ENCODE data around the gene LYL1. TPM values are rescaled to one million over a fixed set of nuclear protein-coding genes. Genes with fewer than 3 reads are reported as not detected.

LYL1 gene
- total RNA-seq, 1 experiment from 2014 or later = 0.59 TPM

DNA sequence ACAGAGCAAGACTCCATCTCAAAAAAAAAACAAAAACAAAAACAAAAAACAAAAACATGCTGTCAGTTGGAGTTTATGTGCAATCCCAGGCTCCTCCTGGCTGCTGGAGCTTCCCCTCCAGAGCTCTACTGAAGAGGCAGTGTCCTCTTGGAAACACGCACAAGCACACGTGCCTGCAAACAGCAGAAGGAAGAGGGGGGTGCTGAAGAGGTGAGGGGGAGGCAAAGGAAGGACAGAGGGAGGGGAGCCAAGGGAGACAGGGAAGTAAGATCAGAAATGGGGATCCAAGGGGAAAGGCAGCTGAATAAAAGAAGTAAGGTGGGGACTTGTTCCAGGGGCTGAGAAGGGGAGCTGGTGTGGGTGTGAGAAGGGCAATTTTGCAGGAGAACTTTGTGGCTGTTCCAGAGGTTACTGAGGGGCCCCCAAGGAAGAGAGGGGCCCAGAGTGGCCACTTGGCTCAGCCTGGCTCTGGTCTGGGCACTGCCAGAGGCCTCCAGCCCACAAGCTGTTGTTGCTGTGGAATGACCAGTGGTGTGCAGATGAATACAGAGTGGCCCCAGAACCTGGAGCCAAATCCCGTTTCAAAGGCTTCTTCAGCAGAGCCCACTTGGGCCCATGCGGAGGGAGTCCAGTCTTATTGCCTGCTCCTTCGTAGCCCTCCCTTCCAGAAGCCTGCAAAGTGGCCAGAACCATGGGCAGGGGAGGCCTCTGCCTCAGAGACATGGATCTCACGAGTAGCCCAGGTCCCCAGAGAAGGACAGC lies 34.4 kb downstream of the LYL1 start:
- Histone ChIP-seq H3K36me3 (ENCODE audit: control insufficient read depth, insufficient read depth, low read length) (no peaks in the 10 kb centered on the region), H3K4me1 (peaks cover 16% of the 10 kb centered on the region), H3K9me3 (no peaks in the 10 kb centered on the region), H3K27me3 (replicated peaks; ENCODE audit: control insufficient read depth, insufficient read depth, low read length) (no peaks in the 10 kb centered on the region), H3K4me3 (ENCODE audit: low read depth, low read length) (no peak overlapping the region)
- no peak for TF ChIP-seq CTCF (IDR thresholded peaks at IDR 0.05; ENCODE audit: insufficient read depth in 1 of 2, low read depth in 1 of 2, low read length in 1 of 2, severe bottlenecking in 1 of 2, unreplicated experiment in 1 of 2)
- no peaks in the 10 kb centered on the region for H3K9me3 Mint-ChIP-seq (ENCODE audit: unreplicated experiment)
- peaks cover 6% of the 10 kb centered on the region for H3K27me3 Mint-ChIP-seq (ENCODE audit: insufficient read depth, unreplicated experiment)
- H3K4me1 Mint-ChIP-seq (ENCODE audit: low read depth, unreplicated experiment) = peaks cover 8% of the 10 kb centered on the region
- H3K27ac Mint-ChIP-seq (ENCODE audit: unreplicated experiment) = no peak overlapping the region
- no peaks in the 10 kb centered on the region for H3K36me3 Mint-ChIP-seq (ENCODE audit: insufficient read depth, unreplicated experiment)
- ChIA-PET POLR2A (interaction anchor here (0.5 to 0.6 kb wide), 2 partner anchors 105 to 210 kb away, joined by 3 to 4 read pairs; no protein-coding TSS in a partner anchor), CTCF (interaction anchor here (1.1 to 2.1 kb wide), 5 partner anchors 26 to 103 kb away, joined by 3 to 6 read pairs (median 3); no protein-coding TSS in a partner anchor)
- no peak overlapping the region for H3K4me3 Mint-ChIP-seq (ENCODE audit: unreplicated experiment)
- DNase-seq = no peak
- intact Hi-C loops (cut with micrococcal nuclease; ENCODE audit: unreplicated experiment) = no loop called here
- BruUV-seq (replicated peaks) = no TSS peak

DNA sequence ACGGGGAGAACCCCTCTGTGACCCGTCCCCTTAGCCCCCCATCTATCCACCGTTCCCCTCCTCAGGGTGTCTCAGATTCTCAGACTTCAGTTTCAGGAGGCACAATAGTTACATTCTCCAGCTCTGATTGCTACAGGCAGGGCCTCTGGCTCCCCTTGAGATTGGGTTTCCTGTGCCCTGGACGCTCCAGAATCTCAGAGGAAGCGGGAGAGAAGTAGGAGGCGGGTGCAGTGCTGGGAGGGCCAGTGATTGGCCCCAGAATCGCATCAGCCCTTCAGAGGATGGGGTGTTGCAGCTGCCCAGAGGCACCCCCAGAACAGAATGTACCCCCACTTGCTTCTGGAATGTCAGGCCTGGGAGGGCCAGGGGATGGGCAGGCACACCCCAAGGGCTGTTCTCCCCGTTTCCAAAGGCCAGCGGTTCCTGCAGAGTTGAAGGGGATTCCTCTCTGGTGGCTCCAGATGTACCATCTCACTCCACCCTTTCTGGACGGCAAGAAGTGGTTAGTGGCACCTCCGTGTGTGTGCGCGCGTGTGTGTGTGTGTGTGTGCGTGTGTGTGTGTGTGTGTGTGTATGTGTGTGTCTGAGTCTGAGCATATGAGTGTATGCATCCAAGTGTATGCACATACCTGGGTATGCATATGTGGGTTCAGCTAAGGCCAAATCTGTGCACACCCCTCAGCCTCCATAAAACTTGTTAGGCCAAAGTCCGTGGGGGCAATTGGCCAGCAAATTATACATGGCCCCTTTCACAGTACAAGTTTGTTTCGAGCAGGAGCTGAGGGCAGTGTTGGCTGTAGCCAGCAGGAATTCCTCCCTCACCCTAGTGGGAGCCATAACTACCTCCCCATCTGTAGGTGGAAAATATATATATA lies 35.5 kb downstream of the LYL1 start:
- no TSS peak for BruUV-seq (replicated peaks)
- Mint-ChIP-seq H3K27ac (ENCODE audit: unreplicated experiment) (no peak overlapping the region), H3K36me3 (ENCODE audit: insufficient read depth, unreplicated experiment) (no peaks in the 10 kb centered on the region), H3K9me3 (ENCODE audit: unreplicated experiment) (no peaks in the 10 kb centered on the region), H3K4me3 (ENCODE audit: unreplicated experiment) (no peak overlapping the region), H3K27me3 (ENCODE audit: insufficient read depth, unreplicated experiment) (peaks cover 8% of the 10 kb centered on the region), H3K4me1 (ENCODE audit: low read depth, unreplicated experiment) (peaks cover 8% of the 10 kb centered on the region)
- Histone ChIP-seq H3K9me3 (no peaks in the 10 kb centered on the region), H3K4me3 (ENCODE audit: low read depth, low read length) (no peak overlapping the region), H3K27me3 (replicated peaks; ENCODE audit: control insufficient read depth, insufficient read depth, low read length) (no peaks in the 10 kb centered on the region), H3K36me3 (ENCODE audit: control insufficient read depth, insufficient read depth, low read length) (no peaks in the 10 kb centered on the region), H3K4me1 (peaks cover 16% of the 10 kb centered on the region)
- no peak for TF ChIP-seq CTCF (IDR thresholded peaks at IDR 0.05; ENCODE audit: insufficient read depth in 1 of 2, low read depth in 1 of 2, low read length in 1 of 2, severe bottlenecking in 1 of 2, unreplicated experiment in 1 of 2)
- ChIA-PET POLR2A (interaction anchor here (0.5 to 0.6 kb wide), 2 partner anchors 104 to 211 kb away, joined by 3 to 4 read pairs; no protein-coding TSS in a partner anchor), CTCF (interaction anchor here (1.1 to 2.5 kb wide), 4 partner anchors 27 to 102 kb away, joined by 3 to 8 read pairs (median 5); no protein-coding TSS in a partner anchor)
- intact Hi-C loops (cut with micrococcal nuclease; ENCODE audit: unreplicated experiment) = no loop called here
- DNase-seq = peak in 1 of 2 experiments; percentile 26

GRCh38 chr19:13066226-13066625 lies 36.4 kb downstream of the LYL1 start:
- DNase-seq = no peak
- Mint-ChIP-seq H3K4me3 (ENCODE audit: unreplicated experiment) (no peak overlapping the region), H3K4me1 (ENCODE audit: low read depth, unreplicated experiment) (peaks cover 8% of the 10 kb centered on the region), H3K27me3 (ENCODE audit: insufficient read depth, unreplicated experiment) (peaks cover 8% of the 10 kb centered on the region), H3K27ac (ENCODE audit: unreplicated experiment) (no peak overlapping the region), H3K36me3 (ENCODE audit: insufficient read depth, unreplicated experiment) (no peaks in the 10 kb centered on the region), H3K9me3 (ENCODE audit: unreplicated experiment) (no peaks in the 10 kb centered on the region)
- intact Hi-C loops (cut with micrococcal nuclease; ENCODE audit: unreplicated experiment) = no loop called here
- BruUV-seq (replicated peaks) = no TSS peak
- POLR2A ChIA-PET = no interaction called here
- Histone ChIP-seq H3K36me3 (ENCODE audit: control insufficient read depth, insufficient read depth, low read length) (no peaks in the 10 kb centered on the region), H3K4me1 (peaks cover 16% of the 10 kb centered on the region), H3K9me3 (no peaks in the 10 kb centered on the region), H3K4me3 (ENCODE audit: low read depth, low read length) (no peak overlapping the region), H3K27me3 (replicated peaks; ENCODE audit: control insufficient read depth, insufficient read depth, low read length) (peaks cover 3% of the 10 kb centered on the region)
- CTCF ChIA-PET = interaction anchor here (2.5 kb wide), 1 partner anchor 89 kb away, joined by 8 read pairs; no protein-coding TSS in a partner anchor
- TF ChIP-seq CTCF (IDR thresholded peaks at IDR 0.05; ENCODE audit: insufficient read depth in 1 of 2, low read depth in 1 of 2, low read length in 1 of 2, severe bottlenecking in 1 of 2, unreplicated experiment in 1 of 2) = no peak

All from Caco-2 (cell line).